Smooth muscle cell (in vitro differentiated cells): Measurements from ENCODE around the gene ZNF770. TPM values are rescaled to one million over a fixed set of nuclear protein-coding genes. Genes with fewer than 3 reads are reported as not detected.
A peak's percentile ranks its signal among the peaks of the same experiment; 100 is the strongest.
"Not testable (repeated sequence)": the region's sequence is repeated elsewhere in the genome, so short reads cannot be mapped to it uniquely, and the experiment has no call there.

Experiments used
- DNase-seq: peaks from one replicate; lab custom pipeline; 2025; ENCODE audit not compliant: unreplicated experiment; lab: John Stamatoyannopoulos, UW
- H2AFZ ChIP-seq: fragments of 200-600 bp; sonication (generic); 2 replicates; pipeline ENCODE4 v1.6.0; 2016; ENCODE audit warnings: antibody characterized with exemption, low read depth, mild to moderate bottlenecking
- H3F3A ChIP-seq: fragments of 200-600 bp; sonication (generic); 2 replicates; pipeline ENCODE4 v1.6.0; 2017; ENCODE audit warnings: antibody characterized with exemption, low read depth
- H3K27ac ChIP-seq: fragments of 200-600 bp; sonication (generic); 2 replicates; pipeline ENCODE4 v1.5.1; 2016; ENCODE audit warnings: low read depth, mild to moderate bottlenecking
- H3K27me3 ChIP-seq: fragments of 200-600 bp; sonication (generic); 2 replicates; pipeline ENCODE4 v1.6.1; 2016; ENCODE audit warnings: low read depth, mild to moderate bottlenecking
- H3K36me3 ChIP-seq: fragments of 200-600 bp; sonication (generic); 2 replicates; pipeline ENCODE4 v1.5.1; 2016; ENCODE audit warnings: low read depth
- H3K4me1 ChIP-seq: fragments of 200-600 bp; sonication (generic); 2 replicates; pipeline ENCODE4 v1.5.1; 2016; ENCODE audit warnings: low read depth
- H3K4me2 ChIP-seq: fragments of 200-600 bp; sonication (generic); 2 replicates; pipeline ENCODE4 v1.6.0; 2016; ENCODE audit warnings: mild to moderate bottlenecking
- H3K4me3 ChIP-seq: fragments of 200-600 bp; sonication (generic); 2 replicates; pipeline ENCODE4 v1.5.1; 2016; ENCODE audit warnings: mild to moderate bottlenecking
- H3K79me2 ChIP-seq: fragments of 200-600 bp; sonication (generic); 2 replicates; pipeline ENCODE4 v1.6.0; 2016; ENCODE audit warnings: low read depth, mild to moderate bottlenecking
- H3K9ac ChIP-seq: fragments of 200-600 bp; sonication (generic); 2 replicates; pipeline ENCODE4 v1.6.0; 2016; ENCODE audit warnings: low read depth
- H3K9me3 ChIP-seq: fragments of 200-600 bp; sonication (generic); replicated peaks from 2 replicates; pipeline ENCODE4 v1.5.1; 2016; ENCODE audit warnings: low read depth
- H4K20me1 ChIP-seq: fragments of 200-600 bp; sonication (generic); 2 replicates; pipeline ENCODE4 v1.6.0; 2016; ENCODE audit warnings: low read depth
- CTCF ChIP-seq: fragments of 200-600 bp; sonication (generic); IDR thresholded peaks from 2 replicates; pipeline ENCODE4 v1.5.1; 2017; ENCODE audit warnings: borderline replicate concordance, mild to moderate bottlenecking, antibody characterized with exemption; ENCODE audit not compliant: insufficient read depth, poor library complexity, severe bottlenecking
- WGBS: methylation state at CpG from one replicate; pipeline ENCODE4 v1.1.7; 2016; ENCODE audit warnings: low lambda C conversion rate; 5-methylcytosine and 5-hydroxymethylcytosine counted together
- polyA plus RNA-seq: library from polyadenylated mRNA; unstranded; fragments of >200 nt; fragmentation: Nextera tagmentation; extraction: Ambion mirVana; gene quantifications from 2 replicates; pipeline ENCODE4 v1.2.1, GENCODE V29; 2016
- total RNA-seq: library from RNA; depleted of rRNA; stranded (reverse); fragments of >200 nt; gene quantifications from 2 replicates; pipeline ENCODE4 v1.2.3, GENCODE V29; 2014

The ZNF770 gene
- total and polyA plus RNA-seq, 2 experiments from 2014 or later = 28.7 to 32.4 TPM

DNA sequence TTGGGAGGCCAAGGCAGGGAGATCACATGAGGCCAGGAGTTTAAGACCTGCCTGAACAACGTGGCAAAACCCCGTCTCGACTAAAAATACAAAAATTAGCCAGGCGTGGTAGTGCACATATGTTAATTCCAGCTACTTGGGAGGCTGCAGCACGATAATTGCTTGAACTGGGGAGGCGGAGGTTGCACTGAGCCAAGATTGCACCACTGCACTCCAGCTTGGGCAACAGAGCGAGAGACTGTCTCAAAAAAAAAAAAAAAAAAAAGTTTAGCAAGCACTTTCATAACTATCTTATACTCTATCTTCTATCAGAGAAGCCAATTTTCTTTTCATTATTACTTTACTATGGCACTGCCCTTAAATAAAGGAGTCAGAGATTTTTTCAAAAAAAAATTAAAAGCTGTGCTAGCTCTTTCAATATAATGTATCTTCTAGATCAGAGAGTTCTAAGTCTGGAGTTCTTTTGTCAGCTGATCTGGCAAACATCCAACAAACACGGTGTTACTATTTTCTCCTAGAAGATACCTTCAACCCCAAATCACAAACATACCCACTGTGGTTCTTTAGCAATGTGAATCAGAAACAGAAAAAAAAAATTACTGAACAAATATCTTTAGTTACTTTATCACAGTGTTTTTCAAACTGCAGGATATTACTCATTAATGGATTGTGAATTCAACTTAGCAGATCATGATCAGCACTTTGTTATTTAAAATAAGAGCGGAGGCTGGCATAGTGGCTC, 3.0 kb downstream of the ZNF770 start:
- H3K9me3 ChIP-seq = no peaks in the 10 kb centered on the region
- DNase-seq = no peak
- no peak overlapping the region for H2AFZ ChIP-seq
- H3F3A ChIP-seq = no peaks in the 10 kb centered on the region
- H3K4me2 ChIP-seq = peak overlapping the region; percentile 99
- no peaks in the 10 kb centered on the region for H3K36me3 ChIP-seq
- H3K79me2 ChIP-seq = peaks cover 61% of the 10 kb centered on the region
- peaks cover 46% of the 10 kb centered on the region for H4K20me1 ChIP-seq
- no peaks in the 10 kb centered on the region for H3K27me3 ChIP-seq
- peak overlapping the region; percentile 96 for H3K27ac ChIP-seq
- 74% methylated on average over 9 of the region's 9 CpGs for WGBS
- TF ChIP-seq CTCF = no peak
- H3K9ac ChIP-seq = no peak overlapping the region
- peak overlapping the region; percentile 84 for H3K4me3 ChIP-seq
- peaks cover 21% of the 10 kb centered on the region for H3K4me1 ChIP-seq

DNA sequence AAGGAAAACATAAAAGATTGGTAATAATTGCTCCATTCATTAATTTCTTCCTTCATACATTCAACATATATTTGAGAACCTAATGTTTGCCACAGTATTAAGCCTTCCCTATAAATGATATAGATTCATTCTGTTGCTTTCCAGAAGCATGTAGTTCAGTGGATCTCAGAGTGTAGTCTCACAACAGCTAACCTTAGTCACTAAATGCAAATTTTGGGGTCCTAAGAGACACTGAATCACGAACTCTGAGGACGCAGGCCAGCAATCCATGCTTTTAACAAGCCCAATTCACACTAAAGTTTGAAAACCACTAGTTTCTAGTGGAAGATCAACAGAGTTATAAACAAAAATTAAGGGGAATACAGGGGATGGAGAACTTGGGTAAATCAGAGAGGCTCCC, 11.3 kb downstream of the ZNF770 start:
- Histone ChIP-seq H3K4me3 (no peak overlapping the region), H2AFZ (no peak overlapping the region), H3K36me3 (no peaks in the 10 kb centered on the region), H3K27me3 (no peaks in the 10 kb centered on the region), H3F3A (no peaks in the 10 kb centered on the region), H3K4me1 (no peaks in the 10 kb centered on the region), H3K9me3 (no peaks in the 10 kb centered on the region), H3K27ac (no peak overlapping the region), H4K20me1 (peaks cover 27% of the 10 kb centered on the region), H3K4me2 (no peak overlapping the region), H3K9ac (no peak overlapping the region), H3K79me2 (peaks cover 15% of the 10 kb centered on the region)
- WGBS = 45% methylated on average over 2 of the region's 2 CpGs
- TF ChIP-seq CTCF = no peak
- no peak for DNase-seq

- Histone ChIP-seq H3K4me2 (no peak overlapping the region), H3K36me3 (no peaks in the 10 kb centered on the region), H3K9ac (no peak overlapping the region), H2AFZ (no peak overlapping the region), H3K79me2 (peaks cover 10% of the 10 kb centered on the region), H3K4me1 (no peaks in the 10 kb centered on the region), H3K27me3 (no peaks in the 10 kb centered on the region), H3K9me3 (no peaks in the 10 kb centered on the region), H3F3A (no peaks in the 10 kb centered on the region), H3K4me3 (no peak overlapping the region), H3K27ac (no peak overlapping the region), H4K20me1 (peaks cover 27% of the 10 kb centered on the region)
- no peak for DNase-seq
- TF ChIP-seq CTCF = no peak
- 85% methylated on average over 2 of the region's 2 CpGs for WGBS
These were observed 12.0 kb downstream of the ZNF770 start for GRCh38 chr15:34976073-34976472.

DNA sequence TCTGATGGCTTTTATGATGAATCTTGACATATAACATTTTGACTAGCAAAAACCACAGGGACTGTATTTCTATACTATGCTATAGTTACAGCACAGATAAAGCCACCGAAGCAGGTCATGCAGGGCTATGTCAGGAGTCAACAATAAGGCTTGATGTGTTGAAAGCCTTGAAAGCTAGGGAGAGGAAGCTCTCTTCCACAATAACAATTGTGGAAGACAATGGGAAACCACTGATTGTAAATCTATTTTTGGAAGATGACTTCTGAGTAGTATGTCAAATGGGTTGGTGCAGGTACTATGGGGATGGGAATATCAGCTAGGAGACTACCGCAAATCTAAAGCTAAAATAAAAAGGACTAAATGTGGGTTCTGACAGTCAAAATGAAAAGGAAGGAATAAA, 14.6 kb downstream of the ZNF770 start:
- Histone ChIP-seq H2AFZ (no peak overlapping the region), H3K79me2 (peaks cover 9% of the 10 kb centered on the region), H3K36me3 (no peaks in the 10 kb centered on the region), H3K27ac (no peak overlapping the region), H3K27me3 (no peaks in the 10 kb centered on the region), H3K9me3 (no peaks in the 10 kb centered on the region), H3K4me2 (no peak overlapping the region), H3K4me3 (no peak overlapping the region), H3K9ac (no peak overlapping the region), H3F3A (no peaks in the 10 kb centered on the region), H3K4me1 (peaks cover 3% of the 10 kb centered on the region), H4K20me1 (peaks cover 20% of the 10 kb centered on the region)
- DNase-seq = no peak
- TF ChIP-seq CTCF = no peak
- 95% methylated on average over 2 of the region's 2 CpGs for WGBS

GRCh38 chr15:34970098-34970643, 17.9 kb downstream of the ZNF770 start:
- H3K79me2 ChIP-seq = peaks cover 42% of the 10 kb centered on the region
- 81% methylated on average over 21 of the region's 21 CpGs for WGBS
- not testable (repeated sequence) for DNase-seq, H3K36me3 ChIP-seq, H3K27me3 ChIP-seq, H3K9me3 ChIP-seq, H3K4me1 ChIP-seq, H3F3A ChIP-seq
- H3K4me2 ChIP-seq = peak overlapping the region; percentile 94
- peak overlapping the region; percentile 97 for H2AFZ ChIP-seq
- peak overlapping the region; percentile 95 for H3K4me3 ChIP-seq
- peak overlapping the region; percentile 77 for H3K27ac ChIP-seq
- H3K9ac ChIP-seq = peak overlapping the region; percentile 31
- peaks cover 12% of the 10 kb centered on the region for H4K20me1 ChIP-seq
